A549 (cell line): ENCODE data around the gene LSM12.
"Not testable (repeated sequence)": the region's sequence is repeated elsewhere in the genome, so short reads cannot be mapped to it uniquely, and the experiment has no call there.

Experiments used
- GATA3 ChIP-seq: IDR thresholded peaks from 2 replicates; pipeline ENCODE4 v1.6.1; 2012; ENCODE audit warnings: borderline replicate concordance
- MAZ ChIP-seq: fragments of 150-350 bp; IDR thresholded peaks from 2 replicates; pipeline ENCODE4 v1.6.1; 2014; ENCODE audit warnings: antibody characterized with exemption, low read depth, low read length, borderline replicate concordance
- ZSCAN20 ChIP-seq: fragments of 250-450 bp; sonication (Bioruptor Pico); IDR thresholded peaks from 2 replicates; pipeline ENCODE4 v1.8.0; 2022; ENCODE audit warnings: mild to moderate bottlenecking, moderate library complexity
- TF ChIP-seq, protein P1 (sequence below): fragments of >200 bp; sonication (Bioruptor Twin); formaldehyde crosslinking; IDR thresholded peaks from 3 replicates; pipeline ENCODE4 v1.5.1; 2016
- TF ChIP-seq, protein P2 (sequence below): fragments of 450-650 bp; IDR thresholded peaks from 2 replicates; pipeline ENCODE4 v1.6.1; 2014; ENCODE audit warnings: antibody characterized with exemption

DNA sequence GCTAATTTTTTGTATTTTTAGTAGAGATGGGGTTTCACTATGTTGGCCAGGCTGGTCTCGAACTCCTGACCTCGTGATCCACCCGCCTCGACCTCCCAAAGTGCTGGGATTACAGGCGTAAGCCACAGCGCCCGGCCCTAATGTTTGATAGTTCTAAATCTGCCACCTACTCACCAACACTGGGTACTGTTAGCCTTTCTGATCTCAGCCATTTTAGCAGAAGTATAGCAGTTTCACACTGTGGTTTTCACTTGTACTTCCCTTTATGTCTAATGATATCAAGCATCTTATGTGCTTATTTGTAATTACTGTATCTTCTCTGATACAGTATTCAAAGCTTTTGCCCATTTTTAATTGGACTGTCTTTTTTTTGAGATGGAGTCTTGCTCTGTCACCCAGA lies 19.6 kb downstream of the LSM12 start:
- TF ChIP-seq MAZ; GATA3; ZSCAN20 (CRISPR knock-in tag): not testable (repeated sequence)
- TF ChIP-seq, protein P1, sequence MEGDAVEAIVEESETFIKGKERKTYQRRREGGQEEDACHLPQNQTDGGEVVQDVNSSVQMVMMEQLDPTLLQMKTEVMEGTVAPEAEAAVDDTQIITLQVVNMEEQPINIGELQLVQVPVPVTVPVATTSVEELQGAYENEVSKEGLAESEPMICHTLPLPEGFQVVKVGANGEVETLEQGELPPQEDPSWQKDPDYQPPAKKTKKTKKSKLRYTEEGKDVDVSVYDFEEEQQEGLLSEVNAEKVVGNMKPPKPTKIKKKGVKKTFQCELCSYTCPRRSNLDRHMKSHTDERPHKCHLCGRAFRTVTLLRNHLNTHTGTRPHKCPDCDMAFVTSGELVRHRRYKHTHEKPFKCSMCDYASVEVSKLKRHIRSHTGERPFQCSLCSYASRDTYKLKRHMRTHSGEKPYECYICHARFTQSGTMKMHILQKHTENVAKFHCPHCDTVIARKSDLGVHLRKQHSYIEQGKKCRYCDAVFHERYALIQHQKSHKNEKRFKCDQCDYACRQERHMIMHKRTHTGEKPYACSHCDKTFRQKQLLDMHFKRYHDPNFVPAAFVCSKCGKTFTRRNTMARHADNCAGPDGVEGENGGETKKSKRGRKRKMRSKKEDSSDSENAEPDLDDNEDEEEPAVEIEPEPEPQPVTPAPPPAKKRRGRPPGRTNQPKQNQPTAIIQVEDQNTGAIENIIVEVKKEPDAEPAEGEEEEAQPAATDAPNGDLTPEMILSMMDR, result not testable (repeated sequence)
- TF ChIP-seq, protein P2, sequence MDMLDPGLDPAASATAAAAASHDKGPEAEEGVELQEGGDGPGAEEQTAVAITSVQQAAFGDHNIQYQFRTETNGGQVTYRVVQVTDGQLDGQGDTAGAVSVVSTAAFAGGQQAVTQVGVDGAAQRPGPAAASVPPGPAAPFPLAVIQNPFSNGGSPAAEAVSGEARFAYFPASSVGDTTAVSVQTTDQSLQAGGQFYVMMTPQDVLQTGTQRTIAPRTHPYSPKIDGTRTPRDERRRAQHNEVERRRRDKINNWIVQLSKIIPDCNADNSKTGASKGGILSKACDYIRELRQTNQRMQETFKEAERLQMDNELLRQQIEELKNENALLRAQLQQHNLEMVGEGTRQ, result not testable (repeated sequence)
